AML-193 (cell line): ENCODE data around the gene DUSP10.
A peak's percentile ranks its signal among the peaks of the same experiment; 100 is the strongest.

Experiments
- DNase-seq, 2 experiments: peaks; one replicate each; lab custom pipeline; 2025; lab: John Stamatoyannopoulos, UW

DUSP10 gene

GRCh38 chr1:221765527-221765926, 23.6 kb upstream of the DUSP10 start:
- DNase-seq: no peak

DNA sequence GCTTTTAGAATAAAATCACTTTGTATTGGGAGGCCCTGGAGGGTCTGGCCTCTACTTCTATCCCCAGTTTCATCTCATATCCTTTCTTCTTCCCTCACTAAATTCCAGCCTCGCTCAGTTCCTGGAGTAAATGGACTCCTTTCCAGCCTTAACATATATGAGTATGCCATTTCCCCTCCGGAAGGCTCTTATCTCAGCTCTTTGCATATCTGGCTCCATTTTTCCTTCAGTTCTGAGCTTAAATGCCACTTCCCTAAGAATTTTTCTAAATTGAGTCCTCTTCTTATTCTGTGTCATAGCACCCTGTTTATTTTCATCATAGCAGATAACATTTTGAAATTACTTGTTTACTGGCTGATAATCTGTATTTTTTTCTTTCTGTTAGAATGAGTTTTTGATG, 20.2 kb upstream of the DUSP10 start:
- DNase-seq: no peak

- DNase-seq: no peak
These were observed 19.6 kb upstream of the DUSP10 start for GRCh38 chr1:221761354-221762002.

- no peak for DNase-seq
These were observed 19.0 kb upstream of the DUSP10 start for GRCh38 chr1:221760911-221761310.

DNA sequence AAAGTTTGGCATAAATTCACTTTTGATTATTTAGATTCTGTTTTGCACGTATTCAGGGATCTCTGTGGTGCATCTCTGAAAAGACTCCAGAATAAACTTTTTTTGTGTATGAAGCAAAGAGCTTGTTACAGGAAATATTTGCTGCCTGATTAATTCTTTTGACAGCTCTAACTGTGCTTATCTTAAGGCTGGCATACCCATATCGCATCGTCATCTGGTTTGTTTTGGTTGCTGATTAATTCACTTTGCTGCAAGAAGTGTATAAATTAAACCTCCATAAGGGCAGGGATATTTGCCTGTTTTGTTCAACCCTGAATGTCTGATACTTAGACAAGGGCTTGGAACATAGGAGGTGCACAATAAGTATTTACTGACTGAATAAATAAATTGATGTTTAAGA, 17.5 kb upstream of the DUSP10 start:
- DNase-seq: no peak

DNA sequence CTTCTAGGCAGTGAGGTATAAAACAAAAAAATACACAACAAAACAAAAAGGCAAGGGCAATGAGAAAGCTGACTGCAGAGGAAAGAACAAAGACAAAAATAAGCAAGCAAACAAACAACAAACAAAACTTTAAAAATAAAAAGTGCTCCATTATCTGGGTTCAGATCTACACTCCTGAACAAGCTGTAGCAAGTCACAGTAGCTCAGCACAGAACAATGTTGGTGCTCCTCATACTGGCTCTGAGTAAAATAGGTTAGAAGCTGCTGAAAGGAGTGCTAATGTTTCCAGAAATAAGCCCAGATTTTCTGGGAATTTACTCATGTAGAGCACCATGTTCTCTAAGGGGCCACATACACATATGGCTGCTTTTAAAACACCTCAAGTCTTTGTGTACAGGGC, 16.6 kb upstream of the DUSP10 start:
- no peak for DNase-seq

DNA sequence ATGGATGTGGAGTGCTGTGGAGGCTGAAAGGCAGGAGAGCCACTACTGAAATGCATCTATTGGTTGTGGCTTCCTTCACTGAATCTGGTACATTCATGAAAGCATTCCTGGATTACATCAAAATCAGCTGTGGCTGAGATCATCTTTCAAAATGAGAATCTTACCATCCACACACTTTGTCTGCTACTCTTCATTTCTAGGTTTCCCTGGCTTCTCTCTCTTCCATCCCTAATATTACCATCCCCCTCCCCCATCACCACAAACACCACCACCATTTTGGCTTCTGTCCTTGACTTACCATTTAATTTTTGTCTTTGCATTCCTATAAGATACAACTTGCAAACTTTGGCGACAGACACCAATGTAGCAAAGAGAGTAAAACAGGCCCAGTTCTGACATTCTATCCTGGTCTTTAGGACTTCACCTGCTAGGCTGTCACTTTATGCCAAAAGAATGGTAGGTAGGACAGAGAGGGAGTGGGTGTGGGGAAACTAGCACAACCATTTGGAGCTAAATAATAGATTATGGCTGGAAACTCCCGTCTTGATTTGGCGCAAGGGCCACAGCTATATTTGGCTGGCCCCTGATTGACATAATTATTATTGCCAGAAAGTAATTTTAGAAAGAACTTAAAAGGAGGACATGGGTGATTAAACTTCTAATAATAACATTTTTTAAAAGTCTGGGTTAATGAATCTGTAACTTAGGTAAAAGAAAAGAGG, 15.1 kb upstream of the DUSP10 start:
- DNase-seq: no peak

- no peak for DNase-seq
These were observed 11.9 kb upstream of the DUSP10 start for GRCh38 chr1:221753828-221754188.

- DNase-seq: no peak
These were observed 9.5 kb upstream of the DUSP10 start for GRCh38 chr1:221751226-221751887.

DNA sequence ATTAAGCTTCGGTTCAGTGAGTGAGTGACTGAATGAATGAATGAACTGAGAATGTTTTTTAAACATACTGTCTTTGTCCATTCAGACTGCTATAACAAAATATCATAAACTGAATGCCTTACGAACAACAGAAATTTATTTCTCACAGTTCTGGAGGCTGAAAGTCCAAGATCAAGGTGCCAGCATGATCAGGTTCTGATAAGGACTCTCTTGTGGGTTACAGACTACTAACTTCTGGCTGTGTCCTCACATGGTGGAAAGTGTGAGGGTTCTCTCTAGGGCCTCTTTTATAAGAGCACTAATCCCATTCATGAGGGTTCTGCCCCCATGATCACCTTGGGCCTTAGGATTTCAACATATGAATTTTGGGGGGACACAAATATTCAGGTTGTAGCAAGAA, 7.1 kb upstream of the DUSP10 start:
- no peak for DNase-seq

GRCh38 chr1:221747839-221748238, 6.0 kb upstream of the DUSP10 start:
- DNase-seq: no peak

DNA sequence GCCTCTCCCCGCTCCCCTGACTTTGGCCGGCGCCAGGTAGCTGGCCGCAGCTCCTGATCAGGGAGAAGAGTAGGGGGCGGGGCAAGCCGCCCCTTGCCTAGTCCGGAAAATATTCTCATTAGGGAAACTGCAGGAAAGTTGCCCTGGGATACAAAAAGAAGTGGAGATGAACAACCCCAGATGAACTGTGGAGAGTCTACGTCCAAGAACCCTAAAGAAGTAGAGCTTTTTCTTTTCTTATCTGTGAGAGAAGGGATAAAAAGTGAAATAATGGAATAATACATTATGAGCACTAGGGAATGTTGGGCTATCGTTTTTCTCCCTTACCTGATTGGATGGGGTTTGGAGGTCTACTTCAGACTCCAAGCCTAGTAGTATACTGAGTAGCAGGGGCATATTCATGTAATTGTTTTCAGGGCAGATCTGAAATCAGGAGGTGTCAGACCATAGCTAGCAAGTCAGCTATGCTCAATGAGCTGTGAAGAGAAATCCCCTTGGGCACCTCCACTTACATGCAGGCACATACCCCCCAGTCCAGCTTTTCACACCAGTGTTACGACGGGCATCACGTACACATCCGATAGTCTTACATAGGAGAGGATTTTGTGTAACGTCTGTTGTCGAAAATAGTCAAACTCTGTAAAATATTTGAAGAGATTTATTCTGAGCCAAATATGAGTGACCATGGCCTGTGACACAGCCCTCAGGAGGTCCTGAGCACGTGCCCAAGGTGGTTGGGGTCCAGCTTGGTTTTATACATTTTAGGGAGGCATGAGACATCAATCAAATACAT, 1.7 kb upstream of the DUSP10 start:
- no peak for DNase-seq

DNA sequence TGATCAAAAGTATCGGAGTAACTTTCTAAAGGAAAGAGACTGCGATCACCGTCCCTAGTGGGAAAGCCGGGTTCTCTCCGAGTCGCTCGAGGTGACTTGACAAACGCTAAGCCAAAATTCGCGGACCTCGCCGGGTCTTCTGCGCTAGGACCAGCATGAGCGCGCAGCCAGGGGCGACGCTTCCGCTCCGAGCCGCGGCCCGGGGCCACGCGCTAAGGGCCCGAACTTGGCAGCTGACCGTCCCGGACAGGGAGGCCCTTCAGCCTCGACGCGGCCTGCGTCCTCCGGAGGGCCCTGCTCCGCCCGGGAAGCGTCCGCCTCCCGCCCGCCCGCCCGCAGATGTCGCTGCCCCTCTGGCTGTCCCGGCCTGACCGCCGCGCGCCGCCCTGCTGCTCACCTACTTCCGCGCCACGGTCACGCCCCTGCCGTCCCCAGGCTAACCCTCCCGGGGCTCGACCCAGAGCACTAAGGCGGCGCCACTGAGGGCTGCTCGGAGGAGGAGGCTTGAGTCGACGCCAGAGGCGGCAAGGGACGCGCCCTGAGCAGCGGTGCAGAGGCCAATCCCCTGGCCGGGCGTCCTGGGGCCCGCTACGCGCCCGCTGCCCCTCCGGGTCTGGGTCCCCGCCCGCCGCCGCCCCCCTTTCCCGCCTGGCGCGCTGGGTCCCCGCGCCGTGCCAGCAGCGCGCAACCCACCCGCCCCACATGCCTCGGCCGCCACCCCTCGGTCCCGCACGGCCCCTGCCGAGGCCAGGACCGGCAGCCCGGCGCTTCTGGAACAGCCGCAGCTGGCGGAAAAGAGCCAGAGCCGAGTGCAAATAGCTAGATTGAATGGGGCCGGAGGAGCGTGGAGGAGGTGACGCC, 896 bp upstream of the DUSP10 start:
- DNase-seq: peak; percentile 78 to 79

GRCh38 chr1:221740993-221741702, 741 bp downstream of the DUSP10 start:
- peak; percentile 40 to 46 for DNase-seq

DNA sequence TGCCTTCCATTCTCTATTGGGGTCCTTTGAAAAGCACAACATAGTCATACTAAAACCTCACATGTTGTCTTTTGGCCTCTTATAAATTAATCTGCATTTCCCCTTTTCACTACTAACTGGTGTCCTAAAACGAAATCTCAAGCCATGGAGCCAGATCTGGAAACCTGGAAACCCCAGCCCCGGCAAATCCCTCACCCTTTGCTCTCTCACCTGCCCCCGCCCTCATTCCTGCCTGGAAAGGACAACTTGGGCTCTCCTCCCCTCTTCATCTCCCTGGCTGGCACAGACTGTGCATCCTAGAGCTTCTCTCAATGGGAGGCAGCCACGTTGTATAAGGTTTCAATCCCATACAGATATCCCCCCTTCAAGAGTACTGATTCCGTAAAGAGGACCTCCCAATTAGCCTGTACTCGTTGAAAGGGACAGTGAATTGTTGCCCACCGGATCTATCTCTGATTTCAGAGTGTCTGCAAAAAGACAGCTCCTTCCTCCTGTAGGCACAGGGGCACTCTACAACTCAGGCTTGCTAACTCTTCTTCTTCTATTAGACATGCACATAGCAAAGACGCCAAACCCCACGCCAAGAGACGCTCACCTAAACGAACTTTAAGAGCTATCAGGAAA, 1.4 kb downstream of the DUSP10 start:
- peak in 1 of 2 experiments; percentile 10 for DNase-seq

DNA sequence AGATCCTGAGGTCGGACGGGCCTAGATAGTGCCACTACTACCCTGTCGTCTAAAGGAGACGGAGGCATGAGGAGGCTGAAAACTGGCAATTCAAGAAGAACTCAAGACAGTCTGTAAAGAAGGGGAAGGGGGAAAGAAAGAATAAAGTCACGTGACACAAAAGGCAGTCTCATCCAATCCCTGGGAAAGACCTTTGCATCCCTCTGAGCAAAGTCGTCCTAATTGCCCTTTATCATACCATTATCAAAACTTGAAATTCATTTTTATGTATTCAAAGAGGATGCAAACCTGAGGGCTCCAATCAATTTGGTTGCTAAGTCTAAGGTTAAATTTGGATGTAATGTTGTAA, 2.2 kb downstream of the DUSP10 start:
- DNase-seq: no peak

- peak; percentile 36 to 41 for DNase-seq
These were observed 2.7 kb downstream of the DUSP10 start for GRCh38 chr1:221739018-221739676.

GRCh38 chr1:221736714-221737113, 5.2 kb downstream of the DUSP10 start:
- DNase-seq: peak; percentile 22 to 51

DNA sequence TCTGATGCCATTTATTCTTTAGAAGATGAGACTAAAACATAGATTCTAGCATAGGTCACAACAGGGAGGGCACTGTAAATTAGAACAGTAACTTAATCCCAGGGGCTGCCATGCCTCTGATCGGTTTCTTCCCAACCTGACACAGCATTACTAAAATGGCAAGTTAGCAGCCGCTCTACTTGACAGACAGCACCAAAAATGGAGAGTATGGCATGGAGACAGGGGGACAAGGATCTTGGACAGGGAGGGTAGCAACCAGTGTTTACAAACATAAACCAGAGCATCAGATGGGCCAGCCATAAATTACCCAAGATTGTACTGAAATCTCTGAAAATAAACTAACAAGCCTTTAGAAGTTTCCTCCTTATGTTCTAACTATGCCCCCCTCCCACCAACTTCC, 5.9 kb downstream of the DUSP10 start:
- DNase-seq: no peak

DNA sequence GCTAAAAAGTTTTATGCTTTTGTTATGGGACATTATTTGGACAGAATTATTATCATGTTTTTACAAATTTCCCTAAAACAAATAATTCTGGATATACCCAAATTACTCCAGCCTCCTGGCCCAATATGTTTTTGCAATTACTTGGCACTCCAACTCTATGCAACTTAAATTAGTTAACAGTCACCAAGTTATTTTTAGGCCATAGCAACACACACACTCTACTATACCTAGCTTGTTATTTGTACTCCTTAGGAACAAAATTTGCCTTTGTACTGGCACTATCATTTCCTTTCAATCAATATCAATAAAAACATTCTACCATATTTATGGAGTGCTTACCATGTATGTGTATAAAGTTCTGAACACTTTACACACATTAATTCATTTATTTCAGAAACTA, 7.7 kb downstream of the DUSP10 start:
- DNase-seq: no peak
